ENCODE results near the gene CNOT3. TPM values are rescaled to one million over a fixed set of nuclear protein-coding genes. Genes with fewer than 3 reads are reported as not detected.

CNOT3 gene
- total and polyA plus RNA-seq, 2 donors (not counting 3 experiments of a cell fraction or from before 2014, with no cell fraction given), result 20.4 to 74.7 TPM

DNA sequence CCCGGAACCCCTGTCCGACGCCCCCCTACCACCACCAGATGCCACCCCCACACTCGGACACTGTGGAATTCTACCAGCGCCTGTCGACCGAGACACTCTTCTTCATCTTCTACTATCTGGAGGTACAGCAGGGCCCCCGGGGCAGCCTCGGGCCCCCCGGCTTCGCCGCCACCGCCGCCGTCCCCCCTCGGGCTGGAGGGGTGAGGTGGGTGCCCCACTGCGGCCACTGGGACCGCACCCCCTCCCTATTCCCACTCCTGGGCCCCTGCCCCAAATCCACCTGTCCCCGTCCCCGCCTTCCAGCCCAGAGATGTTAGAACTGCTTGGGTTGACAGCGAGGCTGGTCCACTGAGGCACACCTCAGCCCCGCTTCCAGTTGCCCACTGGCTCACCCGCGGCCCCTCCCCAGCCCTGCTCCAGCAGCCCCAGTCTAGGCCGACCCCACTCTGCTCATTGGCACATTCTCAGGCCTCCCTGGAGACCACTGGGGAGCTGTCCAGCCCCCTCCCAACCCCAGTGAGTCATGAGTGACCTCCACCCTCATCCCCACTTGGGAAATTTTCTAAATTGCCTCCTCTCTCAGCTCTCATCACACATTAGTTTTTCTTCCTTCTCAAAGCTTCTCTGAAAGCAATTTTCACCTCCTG lies 15.4 kb downstream of the CNOT3 start:
- no peaks in the 10 kb centered on the region for H4K20me1 ChIP-seq (replicated peaks; ENCODE audit: control insufficient read depth, extremely low read depth, insufficient read depth, low read length)
- no peak for DNase-seq (ENCODE audit: low read depth, low spot score)
- FAIRE-seq, result no peak
- no TSS peak for BruUV-seq (replicated peaks)
- intact Hi-C loops (cut with micrococcal nuclease) (no loop called here), dilution Hi-C loops (cut with MboI; ENCODE audit: extremely low pct_ligation_motif_present, low sequenced_read_pairs) (no loop called here)
- H3K4me2 ChIP-seq (ENCODE audit: insufficient read depth, low read length), result no peak overlapping the region
- POLR2A ChIA-PET, result no interaction called here
- no peaks in the 10 kb centered on the region for H3K9me1 ChIP-seq (replicated peaks; ENCODE audit: control insufficient read depth, extremely low read depth, insufficient read depth, low read length)
- no peak overlapping the region for H3K4me3 ChIP-seq (replicated peaks in 1 of 3; ENCODE audit: insufficient read depth in 1 of 3, low read depth in 1 of 3, low read length in 3 of 3)
- H3K9ac ChIP-seq (replicated peaks; ENCODE audit: extremely low read depth, insufficient read depth, low read length), result no peak overlapping the region
- TF ChIP-seq POLR2AphosphoS5 (IDR thresholded peaks at IDR 0.05; ENCODE audit: insufficient read depth, low read depth, low read length), result peak; percentile 51
- TF ChIP-seq JUN (IDR thresholded peaks at IDR 0.05; ENCODE audit: borderline replicate concordance, insufficient read depth, insufficient read length, low read depth), result no peak
- no peak overlapping the region for H3K27ac ChIP-seq (ENCODE audit: insufficient read depth, low read depth, low read length)
- H3K4me1 ChIP-seq (ENCODE audit: control insufficient read depth, extremely low read depth, insufficient read depth, low read length), result no peaks in the 10 kb centered on the region
- H3K27me3 ChIP-seq (ENCODE audit: control insufficient read depth in 2 of 2, insufficient read depth in 2 of 2, low read length in 2 of 2), result no peaks in the 10 kb centered on the region
- H2AFZ ChIP-seq (ENCODE audit: low read depth, low read length), result no peak overlapping the region
- CTCF ChIA-PET, result no interaction called here
- no peaks in the 10 kb centered on the region for H3K9me3 ChIP-seq (replicated peaks; ENCODE audit: control insufficient read depth, insufficient read depth, low read length)
- H3K79me2 ChIP-seq (ENCODE audit: control insufficient read depth, insufficient read depth, low read length), result no peaks in the 10 kb centered on the region
- H3K36me3 ChIP-seq (ENCODE audit: control insufficient read depth in 2 of 2, extremely low read depth in 1 of 2, insufficient read depth in 2 of 2, low read length in 2 of 2), result peaks cover 15 to 66% of the 10 kb centered on the region in 2 experiments

DNA sequence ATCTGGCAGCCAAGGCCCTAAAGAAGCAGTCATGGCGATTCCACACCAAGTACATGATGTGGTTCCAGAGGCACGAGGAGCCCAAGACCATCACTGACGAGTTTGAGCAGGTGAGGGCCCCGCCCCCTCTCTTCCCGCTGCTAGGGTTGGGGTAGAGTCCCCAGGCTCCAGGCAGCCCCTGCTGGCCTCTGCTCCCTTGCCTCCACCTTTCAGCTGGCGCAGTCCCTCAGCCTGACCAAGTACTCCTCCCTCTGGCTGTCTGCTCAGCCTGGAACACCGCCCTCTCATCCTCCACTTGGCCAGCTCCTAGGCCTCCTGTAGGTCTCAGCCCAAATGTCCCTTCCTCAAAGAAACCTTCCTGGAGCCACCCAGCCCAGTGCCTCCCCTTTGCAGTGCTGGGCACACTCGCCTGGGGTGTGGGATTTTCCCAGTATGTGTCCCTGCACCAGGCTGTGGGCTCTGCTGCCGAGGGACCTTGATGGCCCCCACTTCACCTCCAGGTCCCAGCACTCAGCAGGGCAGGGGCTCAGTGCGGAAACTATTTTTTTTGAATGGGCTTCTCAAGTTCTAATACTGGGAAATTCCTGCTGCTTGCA lies 16.3 kb downstream of the CNOT3 start:
- Histone ChIP-seq H2AFZ (ENCODE audit: low read depth, low read length) (no peak overlapping the region), H3K4me2 (ENCODE audit: insufficient read depth, low read length) (no peak overlapping the region), H3K27ac (ENCODE audit: insufficient read depth, low read depth, low read length) (no peak overlapping the region), H3K9me1 (replicated peaks; ENCODE audit: control insufficient read depth, extremely low read depth, insufficient read depth, low read length) (no peaks in the 10 kb centered on the region), H4K20me1 (replicated peaks; ENCODE audit: control insufficient read depth, extremely low read depth, insufficient read depth, low read length) (no peaks in the 10 kb centered on the region), H3K79me2 (ENCODE audit: control insufficient read depth, insufficient read depth, low read length) (peaks cover 4% of the 10 kb centered on the region), H3K27me3 (ENCODE audit: control insufficient read depth in 2 of 2, insufficient read depth in 2 of 2, low read length in 2 of 2) (no peaks in the 10 kb centered on the region), H3K9me3 (replicated peaks; ENCODE audit: control insufficient read depth, insufficient read depth, low read length) (no peaks in the 10 kb centered on the region), H3K4me3 (replicated peaks in 1 of 3; ENCODE audit: insufficient read depth in 1 of 3, low read depth in 1 of 3, low read length in 3 of 3) (no peak overlapping the region), H3K4me1 (ENCODE audit: control insufficient read depth, extremely low read depth, insufficient read depth, low read length) (peaks cover 7% of the 10 kb centered on the region), H3K36me3 (ENCODE audit: control insufficient read depth in 2 of 2, extremely low read depth in 1 of 2, insufficient read depth in 2 of 2, low read length in 2 of 2) (peaks cover 15 to 68% of the 10 kb centered on the region in 2 experiments), H3K9ac (replicated peaks; ENCODE audit: extremely low read depth, insufficient read depth, low read length) (no peak overlapping the region)
- TF ChIP-seq EZH2 (IDR thresholded peaks at IDR 0.05; ENCODE audit: borderline replicate concordance, low read depth, low read length, severe bottlenecking), result no peak
- TF ChIP-seq JUN (IDR thresholded peaks at IDR 0.05; ENCODE audit: borderline replicate concordance, insufficient read depth, insufficient read length, low read depth), result no peak
- TF ChIP-seq GATA2 (IDR thresholded peaks at IDR 0.05; ENCODE audit: insufficient read depth, insufficient read length, low read depth, low read length), result no peak
- TF ChIP-seq POLR2A (IDR thresholded peaks at IDR 0.05; ENCODE audit: low read depth, low read length), result no peak
- TF ChIP-seq, protein P1, sequence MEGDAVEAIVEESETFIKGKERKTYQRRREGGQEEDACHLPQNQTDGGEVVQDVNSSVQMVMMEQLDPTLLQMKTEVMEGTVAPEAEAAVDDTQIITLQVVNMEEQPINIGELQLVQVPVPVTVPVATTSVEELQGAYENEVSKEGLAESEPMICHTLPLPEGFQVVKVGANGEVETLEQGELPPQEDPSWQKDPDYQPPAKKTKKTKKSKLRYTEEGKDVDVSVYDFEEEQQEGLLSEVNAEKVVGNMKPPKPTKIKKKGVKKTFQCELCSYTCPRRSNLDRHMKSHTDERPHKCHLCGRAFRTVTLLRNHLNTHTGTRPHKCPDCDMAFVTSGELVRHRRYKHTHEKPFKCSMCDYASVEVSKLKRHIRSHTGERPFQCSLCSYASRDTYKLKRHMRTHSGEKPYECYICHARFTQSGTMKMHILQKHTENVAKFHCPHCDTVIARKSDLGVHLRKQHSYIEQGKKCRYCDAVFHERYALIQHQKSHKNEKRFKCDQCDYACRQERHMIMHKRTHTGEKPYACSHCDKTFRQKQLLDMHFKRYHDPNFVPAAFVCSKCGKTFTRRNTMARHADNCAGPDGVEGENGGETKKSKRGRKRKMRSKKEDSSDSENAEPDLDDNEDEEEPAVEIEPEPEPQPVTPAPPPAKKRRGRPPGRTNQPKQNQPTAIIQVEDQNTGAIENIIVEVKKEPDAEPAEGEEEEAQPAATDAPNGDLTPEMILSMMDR (IDR thresholded peaks at IDR 0.05; ENCODE audit: extremely low read depth in 1 of 2, insufficient read depth in 1 of 2, low read depth in 1 of 2, low read length in 2 of 2), result no peak
- TF ChIP-seq, protein P2, sequence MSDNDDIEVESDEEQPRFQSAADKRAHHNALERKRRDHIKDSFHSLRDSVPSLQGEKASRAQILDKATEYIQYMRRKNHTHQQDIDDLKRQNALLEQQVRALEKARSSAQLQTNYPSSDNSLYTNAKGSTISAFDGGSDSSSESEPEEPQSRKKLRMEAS (IDR thresholded peaks at IDR 0.05; ENCODE audit: insufficient read depth, insufficient read length), result no peak
- TF ChIP-seq FOS (IDR thresholded peaks at IDR 0.05; ENCODE audit: borderline replicate concordance, insufficient read depth, low read length), result no peak
- no peak for TF ChIP-seq POLR2AphosphoS5 (IDR thresholded peaks at IDR 0.05; ENCODE audit: insufficient read depth, low read depth, low read length)
- no peak for TF ChIP-seq MYC (IDR thresholded peaks at IDR 0.05; ENCODE audit: low read depth, low read length)
- no peak for DNase-seq (ENCODE audit: low read depth, low spot score)
- intact Hi-C loops (cut with micrococcal nuclease) (no loop called here), dilution Hi-C loops (cut with MboI; ENCODE audit: extremely low pct_ligation_motif_present, low sequenced_read_pairs) (no loop called here)
- ChIA-PET CTCF (no interaction called here), POLR2A (no interaction called here)
- FAIRE-seq, result no peak
- BruUV-seq (replicated peaks), result no TSS peak

All from endothelial cell of umbilical vein (primary cell).